Measurements from ENCODE around the gene GIT2. TPM values are rescaled to one million over a fixed set of nuclear protein-coding genes. Genes with fewer than 3 reads are reported as not detected.

Gene GIT2
- total and polyA plus RNA-seq, 2 donors (not counting 1 experiment from before 2014, with no cell fraction given) = 75.2 to 163 TPM

DNA sequence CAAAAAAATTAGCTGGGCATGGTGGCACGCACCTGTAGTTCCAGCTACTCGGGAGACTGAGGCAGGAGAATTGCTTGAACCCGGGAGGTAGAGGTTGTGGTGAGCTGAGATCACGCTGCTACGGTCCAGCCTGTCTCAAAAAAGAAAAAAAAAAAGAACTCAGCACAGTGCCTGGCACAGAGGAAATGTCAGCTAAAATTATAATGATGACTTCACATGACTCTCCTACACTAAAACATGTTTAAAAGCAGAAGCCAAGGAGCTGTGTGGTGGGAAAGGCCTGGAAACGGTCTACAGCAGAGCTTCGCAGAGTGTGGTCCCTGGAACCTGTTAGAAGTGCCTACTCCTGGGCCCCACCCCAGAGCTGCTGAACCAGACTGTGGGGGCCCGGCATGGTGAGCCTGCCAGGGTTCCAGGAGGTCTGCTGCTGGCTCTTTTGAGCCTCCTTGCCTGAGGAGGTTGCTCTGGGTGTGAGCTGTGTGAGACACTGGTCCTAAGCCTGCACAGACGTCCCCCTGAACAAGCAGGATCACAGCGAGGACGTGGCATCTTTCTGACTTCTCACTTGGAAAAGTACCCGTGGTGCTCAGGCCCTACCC, 68.0 kb downstream of the GIT2 start:
- Mint-ChIP-seq H3K4me3 (no peak overlapping the region), H3K9me3 (ENCODE audit: insufficient read depth) (no peaks in the 10 kb centered on the region), H3K4me1 (peaks cover 11% of the 10 kb centered on the region), H3K27ac (no peak overlapping the region), H3K27me3 (no peaks in the 10 kb centered on the region)
- H3K27me3 ChIP-seq (replicated peaks in 1 of 4; ENCODE audit: control extremely low read depth in 1 of 4, control insufficient read depth in 3 of 4, insufficient read depth in 4 of 4, low read length in 3 of 4) = no peaks in the 10 kb centered on the region
- CTCF ChIA-PET = interaction anchor here (0.7 to 6.2 kb wide), 7 partner anchors 12 to 122 kb away, joined by 3 to 39 read pairs (median 4); no protein-coding TSS in a partner anchor
- H3K4me2 ChIP-seq (replicated peaks; ENCODE audit: low read depth, low read length, poor library complexity, severe bottlenecking) = no peak overlapping the region
- no peak overlapping the region for H3K4me3 ChIP-seq (ENCODE audit: control extremely low read depth in 1 of 5, extremely low read depth in 1 of 5, insufficient read depth in 1 of 5, low read depth in 2 of 5, low read length in 4 of 5)
- no peak overlapping the region for H2AFZ ChIP-seq (ENCODE audit: insufficient read depth, low read depth, low read length, poor library complexity, severe bottlenecking)
- TF ChIP-seq EZH2 (IDR thresholded peaks at IDR 0.05; ENCODE audit: borderline replicate concordance, insufficient read depth, low read depth, low read length, poor library complexity, severe bottlenecking) = no peak
- TF ChIP-seq, protein P1, sequence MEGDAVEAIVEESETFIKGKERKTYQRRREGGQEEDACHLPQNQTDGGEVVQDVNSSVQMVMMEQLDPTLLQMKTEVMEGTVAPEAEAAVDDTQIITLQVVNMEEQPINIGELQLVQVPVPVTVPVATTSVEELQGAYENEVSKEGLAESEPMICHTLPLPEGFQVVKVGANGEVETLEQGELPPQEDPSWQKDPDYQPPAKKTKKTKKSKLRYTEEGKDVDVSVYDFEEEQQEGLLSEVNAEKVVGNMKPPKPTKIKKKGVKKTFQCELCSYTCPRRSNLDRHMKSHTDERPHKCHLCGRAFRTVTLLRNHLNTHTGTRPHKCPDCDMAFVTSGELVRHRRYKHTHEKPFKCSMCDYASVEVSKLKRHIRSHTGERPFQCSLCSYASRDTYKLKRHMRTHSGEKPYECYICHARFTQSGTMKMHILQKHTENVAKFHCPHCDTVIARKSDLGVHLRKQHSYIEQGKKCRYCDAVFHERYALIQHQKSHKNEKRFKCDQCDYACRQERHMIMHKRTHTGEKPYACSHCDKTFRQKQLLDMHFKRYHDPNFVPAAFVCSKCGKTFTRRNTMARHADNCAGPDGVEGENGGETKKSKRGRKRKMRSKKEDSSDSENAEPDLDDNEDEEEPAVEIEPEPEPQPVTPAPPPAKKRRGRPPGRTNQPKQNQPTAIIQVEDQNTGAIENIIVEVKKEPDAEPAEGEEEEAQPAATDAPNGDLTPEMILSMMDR (IDR thresholded peaks at IDR 0.05) = no peak
- peaks cover 3% of the 10 kb centered on the region for H3K79me2 ChIP-seq (ENCODE audit: control insufficient read depth, insufficient read depth, low read length)
- no peak overlapping the region for H3K27ac ChIP-seq (ENCODE audit: low read length in 2 of 2)
- no peaks in the 10 kb centered on the region for H4K20me1 ChIP-seq (ENCODE audit: control insufficient read depth, insufficient read depth, low read length, poor library complexity, severe bottlenecking)
- POLR2A ChIA-PET = no interaction called here
- 97% methylated on average over 8 of the region's 12 CpGs for WGBS (ENCODE audit: insufficient coverage)
- H3K9ac ChIP-seq (ENCODE audit: low read length) = no peak overlapping the region
- H3K4me1 ChIP-seq (ENCODE audit: control insufficient read depth in 2 of 2, insufficient read depth in 2 of 2, low read length in 2 of 2) = peaks cover 0 to 8% of the 10 kb centered on the region in 2 donors
- peaks cover 12 to 44% of the 10 kb centered on the region in 2 experiments for H3K36me3 ChIP-seq (replicated peaks in 1 of 2; ENCODE audit: control extremely low read depth in 1 of 2, control insufficient read depth in 1 of 2, extremely low read depth in 1 of 2, insufficient read depth in 2 of 2, low read length in 1 of 2)
- DNase-seq = no peak
- no peak for ATAC-seq (ENCODE audit: low read depth)
- no peaks in the 10 kb centered on the region for H3K9me3 ChIP-seq (ENCODE audit: control extremely low read depth in 1 of 3, control insufficient read depth in 2 of 3, insufficient read depth in 1 of 3, low read length in 2 of 3)
- intact Hi-C loops (cut with micrococcal nuclease) = no loop called here

DNA sequence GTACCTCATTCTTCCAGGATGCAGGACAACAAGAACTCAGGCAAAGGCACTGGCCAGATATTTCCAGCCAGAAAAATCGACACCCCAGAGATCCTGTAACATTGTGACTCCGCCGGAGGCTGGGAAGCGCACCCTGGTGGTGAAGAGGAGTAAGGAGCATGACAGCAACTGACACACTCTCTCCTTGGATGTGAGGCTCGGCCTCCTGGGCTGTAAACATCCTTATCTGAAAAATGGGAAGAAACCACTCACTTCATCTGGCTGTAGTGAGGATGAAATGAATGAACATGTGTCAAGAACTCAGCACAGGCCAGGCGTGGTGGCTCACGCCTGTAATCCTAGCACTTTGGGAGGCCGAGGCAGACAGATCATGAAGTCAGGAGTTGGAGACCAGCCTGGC, 68.5 kb downstream of the GIT2 start:
- Histone ChIP-seq H3K79me2 (ENCODE audit: control insufficient read depth, insufficient read depth, low read length) (peaks cover 3% of the 10 kb centered on the region), H3K4me2 (replicated peaks; ENCODE audit: low read depth, low read length, poor library complexity, severe bottlenecking) (no peak overlapping the region), H3K27me3 (replicated peaks in 1 of 4; ENCODE audit: control extremely low read depth in 1 of 4, control insufficient read depth in 3 of 4, insufficient read depth in 4 of 4, low read length in 3 of 4) (no peaks in the 10 kb centered on the region), H3K9me3 (ENCODE audit: control extremely low read depth in 1 of 3, control insufficient read depth in 2 of 3, insufficient read depth in 1 of 3, low read length in 2 of 3) (no peaks in the 10 kb centered on the region), H3K4me1 (ENCODE audit: control insufficient read depth in 2 of 2, insufficient read depth in 2 of 2, low read length in 2 of 2) (peaks cover 0 to 8% of the 10 kb centered on the region in 2 donors), H3K9ac (ENCODE audit: low read length) (no peak overlapping the region), H3K27ac (ENCODE audit: low read length in 2 of 2) (no peak overlapping the region), H2AFZ (ENCODE audit: insufficient read depth, low read depth, low read length, poor library complexity, severe bottlenecking) (no peak overlapping the region), H3K36me3 (replicated peaks in 1 of 2; ENCODE audit: control extremely low read depth in 1 of 2, control insufficient read depth in 1 of 2, extremely low read depth in 1 of 2, insufficient read depth in 2 of 2, low read length in 1 of 2) (peaks cover 12 to 39% of the 10 kb centered on the region in 2 experiments), H3K4me3 (ENCODE audit: control extremely low read depth in 1 of 5, extremely low read depth in 1 of 5, insufficient read depth in 1 of 5, low read depth in 2 of 5, low read length in 4 of 5) (no peak overlapping the region), H4K20me1 (ENCODE audit: control insufficient read depth, insufficient read depth, low read length, poor library complexity, severe bottlenecking) (no peaks in the 10 kb centered on the region)
- no peaks in the 10 kb centered on the region for H3K9me3 Mint-ChIP-seq (ENCODE audit: insufficient read depth)
- ChIA-PET POLR2A (no interaction called here), CTCF (interaction anchor here (0.8 to 6.2 kb wide), 6 partner anchors 11 to 82 kb away, joined by 3 to 39 read pairs (median 4); no protein-coding TSS in a partner anchor)
- H3K4me1 Mint-ChIP-seq = peaks cover 12% of the 10 kb centered on the region
- peak overlapping the region; percentile 68 for H3K27ac Mint-ChIP-seq
- WGBS (ENCODE audit: insufficient coverage) = 75% methylated on average over 7 of the region's 8 CpGs
- ATAC-seq (ENCODE audit: low read depth) (no peak), DNase-seq (peak; percentile 48)
- intact Hi-C loops (cut with micrococcal nuclease) = no loop called here
- no peak overlapping the region for H3K4me3 Mint-ChIP-seq
- TF ChIP-seq, protein P1 (IDR thresholded peaks at IDR 0.05) = peak; percentile 57
- no peak for TF ChIP-seq EZH2 (IDR thresholded peaks at IDR 0.05; ENCODE audit: borderline replicate concordance, insufficient read depth, low read depth, low read length, poor library complexity, severe bottlenecking)
- H3K27me3 Mint-ChIP-seq = no peaks in the 10 kb centered on the region

All from B cell (primary cell).